Mucosa of gallbladder (tissue), 1 donor: ENCODE data around the gene PHF21B. TPM values are rescaled to one million over a fixed set of nuclear protein-coding genes. Genes with fewer than 3 reads are reported as not detected.
"Not testable (repeated sequence)": the region's sequence is repeated elsewhere in the genome, so short reads cannot be mapped to it uniquely, and the experiment has no call there.

ENCODE experiments used
- DNase-seq: peaks from one replicate; pipeline ENCODE4 v3.0.0-alpha.2; 2020; ENCODE audit warnings: low spot score
- total RNA-seq: library from RNA; stranded (reverse); gene quantifications from one replicate; pipeline ENCODE4 v1.2.1, GENCODE V29; 2021
- donor health status: DM: no; HTN: no; CAD: no.

PHF21B gene
- total RNA-seq, 1 donor from 2014 or later: 0.63 TPM

DNA sequence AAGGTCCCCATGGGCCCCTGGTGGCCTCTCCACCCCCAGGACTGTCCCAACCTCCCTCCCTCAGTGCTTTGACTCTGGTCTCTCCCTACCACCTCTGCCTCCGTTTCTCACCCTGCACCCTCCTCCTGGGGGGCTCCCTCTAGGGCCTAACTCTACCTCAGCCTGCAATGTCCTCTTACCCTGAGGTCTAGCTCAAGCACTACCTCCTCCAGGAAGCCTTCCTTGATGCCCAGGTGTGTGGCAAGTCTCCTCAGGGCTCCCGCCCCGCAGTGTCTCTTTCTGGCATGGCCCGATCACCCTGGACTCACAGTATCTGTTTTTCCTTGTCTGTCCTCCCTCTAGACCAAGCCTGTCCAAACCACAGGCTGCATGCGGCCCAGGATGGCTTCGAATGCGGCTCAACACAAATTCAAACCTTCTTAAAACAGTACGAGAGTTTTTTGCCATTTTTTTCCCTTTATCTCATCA lies 90.8 kb downstream of the PHF21B start:
- DNase-seq: no peak

DNA sequence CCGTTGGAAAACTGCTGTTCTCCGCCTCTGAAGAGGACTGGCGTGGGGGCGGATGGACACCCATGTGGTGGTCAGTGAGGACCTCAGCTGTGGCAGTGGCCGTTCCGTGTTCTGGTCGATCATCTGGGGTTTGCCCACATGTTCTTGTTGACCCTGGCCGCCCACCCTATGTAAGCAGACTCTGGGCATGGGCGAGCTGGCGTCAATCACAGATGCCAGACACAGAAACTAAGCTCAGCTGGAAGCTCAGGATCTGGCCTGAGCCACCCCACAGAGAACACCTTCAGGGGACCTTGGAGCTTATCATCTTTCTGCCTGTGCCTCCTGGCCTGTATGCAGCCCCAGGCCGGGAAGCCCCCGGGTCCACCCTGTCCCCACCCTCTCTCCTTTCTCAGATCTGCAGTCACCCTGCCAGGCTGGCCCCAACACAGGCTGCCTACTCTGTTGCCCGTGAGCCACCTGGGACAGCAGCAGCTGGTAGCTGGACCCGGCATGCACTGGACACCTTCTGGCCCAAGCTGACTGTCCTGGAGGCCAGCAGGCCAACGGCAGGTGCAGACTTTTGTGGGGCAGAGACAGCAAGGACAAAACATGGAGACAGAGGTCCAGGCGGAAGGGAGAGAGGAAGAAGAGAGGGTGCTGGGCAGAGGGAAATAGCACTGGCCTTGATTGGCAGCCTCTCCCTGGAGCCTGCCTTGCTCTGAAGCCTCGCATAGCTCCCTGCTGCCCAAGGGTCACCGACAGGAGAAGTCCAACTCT lies 91.5 kb downstream of the PHF21B start:
- no peak for DNase-seq

DNA sequence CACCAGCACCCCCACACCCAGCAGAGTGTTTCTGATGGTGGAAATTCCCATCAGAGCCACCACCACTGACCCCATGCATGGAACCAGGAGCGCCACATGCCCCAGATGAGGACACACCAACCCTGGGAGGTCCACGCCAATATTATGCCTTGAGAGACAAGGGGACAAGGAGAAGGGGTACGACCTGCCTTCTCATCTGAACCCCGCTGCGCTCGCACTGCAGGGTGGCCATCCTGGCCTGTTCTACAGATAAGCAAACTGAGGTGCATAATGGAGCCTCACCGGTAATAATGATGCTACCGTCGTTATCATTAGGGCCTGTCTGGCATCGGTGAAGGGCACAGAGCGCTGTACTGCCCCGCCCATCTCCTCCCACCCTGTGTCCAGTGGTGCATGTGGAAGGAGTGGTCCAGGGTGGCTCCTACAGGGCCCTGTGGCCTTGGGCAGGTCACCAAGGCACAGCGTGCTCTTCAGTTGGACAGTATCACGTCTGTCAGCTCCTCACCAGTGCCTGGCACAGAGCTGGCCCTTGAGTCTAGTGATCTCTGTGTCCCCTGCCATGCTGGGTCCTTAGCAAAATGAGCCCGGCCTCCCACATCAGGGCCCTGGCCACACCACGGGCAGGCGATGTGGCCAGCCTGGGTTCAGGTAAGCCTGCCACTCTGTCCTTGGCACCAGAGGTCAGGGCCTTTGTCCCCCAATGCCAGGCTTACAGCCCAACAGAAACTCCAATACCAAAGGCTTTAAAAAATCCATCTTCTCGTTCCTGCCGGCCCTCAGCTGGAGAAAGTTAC lies 92.2 kb downstream of the PHF21B start:
- no peak for DNase-seq

DNA sequence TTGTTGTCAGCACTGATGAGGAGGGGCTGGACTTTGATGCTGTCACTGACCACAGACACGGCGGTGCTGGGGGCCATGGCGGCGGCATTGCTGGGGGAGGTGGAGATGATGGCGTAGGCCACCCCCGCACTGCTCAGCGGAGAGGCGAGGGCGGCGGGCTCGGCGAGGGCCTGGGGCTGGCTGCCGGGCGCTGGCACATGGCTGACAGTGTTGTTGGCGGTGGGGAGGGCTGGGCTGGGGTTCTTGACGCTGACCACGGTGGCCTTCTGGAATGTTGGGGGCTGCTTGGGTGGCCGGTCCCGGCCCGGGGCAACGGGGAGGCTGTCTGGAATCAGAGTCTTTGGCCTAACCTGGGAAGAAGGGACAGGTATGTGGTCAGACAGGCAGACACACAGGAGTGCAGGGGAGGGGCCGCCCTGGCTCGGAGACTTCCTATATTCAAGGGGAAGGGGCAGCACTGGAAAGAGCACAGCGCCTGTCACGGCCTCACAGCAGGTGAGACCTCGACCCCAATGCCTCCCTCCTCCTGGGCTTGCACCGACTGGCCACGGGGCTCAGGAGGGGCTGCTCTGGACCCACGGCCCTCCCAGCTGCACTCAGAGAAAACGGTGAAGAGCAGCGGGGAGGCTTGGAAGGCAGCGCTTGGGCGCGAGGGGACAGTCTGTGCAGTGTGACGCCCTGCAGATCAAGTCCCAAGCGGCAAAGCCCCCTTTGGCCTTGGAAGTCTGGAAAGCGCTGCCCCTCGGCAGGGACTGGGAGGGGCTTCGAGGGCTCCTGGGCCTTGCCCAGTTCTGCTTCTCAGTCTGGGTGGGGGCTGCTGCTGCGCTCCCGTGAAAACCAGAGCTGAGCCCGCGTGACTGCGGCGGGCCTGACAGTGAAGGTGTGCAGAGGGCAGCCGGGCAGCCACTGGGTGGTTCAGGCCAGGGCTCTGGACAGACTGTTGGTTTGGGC lies 93.2 kb downstream of the PHF21B start:
- no peak for DNase-seq

DNA sequence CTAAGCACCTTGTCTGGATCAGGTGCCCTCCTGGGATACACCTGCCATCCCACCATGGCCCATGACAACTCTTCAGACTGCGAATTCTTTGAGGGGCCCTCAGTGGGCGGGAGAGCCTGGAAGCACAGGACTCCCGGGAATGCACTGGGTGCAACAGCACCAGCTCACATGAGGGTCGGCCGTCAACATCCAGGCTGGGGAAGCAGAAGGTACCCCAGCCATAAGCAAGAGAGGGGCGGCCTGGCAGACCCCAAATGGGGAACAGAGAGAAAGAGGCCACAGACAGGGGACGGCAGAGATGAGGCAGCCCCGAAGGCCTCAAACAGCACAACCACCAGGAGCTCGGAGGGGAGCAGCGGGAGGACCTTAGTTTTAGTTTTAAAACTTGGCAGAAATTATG lies 94.4 kb downstream of the PHF21B start:
- DNase-seq: no peak

DNA sequence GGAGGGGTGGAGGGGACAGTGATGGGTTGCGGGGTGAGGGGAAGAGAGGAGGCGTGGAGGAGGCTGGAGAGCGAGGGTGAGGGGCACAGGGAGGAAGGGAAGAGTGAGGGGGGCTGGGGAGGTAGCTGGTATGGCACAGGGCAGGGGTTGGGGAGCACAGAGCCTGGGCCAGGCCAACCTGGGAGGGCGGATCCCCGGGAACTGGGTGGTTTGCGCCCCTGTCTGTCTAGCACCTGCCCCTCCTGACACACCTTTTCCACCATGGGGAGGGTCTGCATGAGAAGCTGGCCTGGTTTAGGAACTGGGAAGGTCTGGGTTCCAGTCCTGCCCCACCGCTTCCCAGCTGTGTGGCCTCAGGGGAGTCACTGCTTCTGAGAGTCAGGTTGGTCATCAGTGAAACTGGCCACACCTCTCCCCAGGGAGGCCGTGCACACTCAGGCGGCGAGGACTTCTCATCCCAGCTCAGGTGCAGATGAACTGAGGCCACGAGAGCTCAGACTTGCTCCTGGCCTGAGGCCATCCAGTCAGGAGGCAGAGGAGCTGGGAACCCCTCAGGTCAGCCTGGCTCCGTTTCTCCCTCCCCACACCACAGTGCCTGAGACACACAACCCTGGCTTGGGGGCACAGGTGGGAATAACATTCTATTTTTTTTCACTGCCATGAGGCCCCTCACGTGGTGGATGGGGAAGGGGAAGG lies 95.6 kb downstream of the PHF21B start:
- no peak for DNase-seq

DNA sequence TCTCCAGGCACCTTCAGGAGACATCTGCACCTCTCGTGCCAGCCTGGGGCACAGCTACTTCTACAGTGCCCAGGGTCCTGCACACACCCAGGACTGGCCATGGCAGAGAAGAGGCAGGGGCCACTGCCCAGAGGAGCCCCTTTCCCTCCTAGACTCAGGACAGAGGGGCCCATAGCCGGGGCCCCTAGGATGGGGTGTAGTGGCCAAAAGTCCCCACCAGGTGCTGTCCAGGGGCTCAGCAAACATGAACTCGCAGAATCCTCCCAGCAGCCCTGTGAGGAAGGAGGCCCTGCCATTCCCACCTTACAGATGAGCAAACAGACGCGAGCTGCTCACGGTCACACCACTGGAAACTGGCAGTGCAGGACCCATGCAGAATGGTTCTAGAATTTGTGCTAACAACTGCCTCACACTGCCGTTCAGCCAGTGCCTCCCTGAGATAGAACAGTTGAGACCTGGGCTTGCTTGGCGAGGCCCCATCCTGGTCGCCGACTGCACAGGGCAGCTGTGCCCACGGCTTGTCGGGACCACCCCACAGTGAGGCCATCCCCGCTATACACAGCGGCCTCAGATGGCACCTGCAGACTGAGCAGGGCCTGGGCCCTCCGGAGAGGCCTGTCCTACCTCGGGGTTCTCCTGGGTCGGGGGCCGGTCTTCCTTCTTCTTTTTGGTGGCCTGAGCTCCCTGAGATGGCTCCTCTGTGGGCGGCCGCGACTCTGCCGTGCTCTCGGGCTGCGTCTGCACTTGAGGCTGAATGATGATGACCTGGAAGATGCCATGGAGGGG lies 96.4 kb downstream of the PHF21B start:
- no peak for DNase-seq

DNA sequence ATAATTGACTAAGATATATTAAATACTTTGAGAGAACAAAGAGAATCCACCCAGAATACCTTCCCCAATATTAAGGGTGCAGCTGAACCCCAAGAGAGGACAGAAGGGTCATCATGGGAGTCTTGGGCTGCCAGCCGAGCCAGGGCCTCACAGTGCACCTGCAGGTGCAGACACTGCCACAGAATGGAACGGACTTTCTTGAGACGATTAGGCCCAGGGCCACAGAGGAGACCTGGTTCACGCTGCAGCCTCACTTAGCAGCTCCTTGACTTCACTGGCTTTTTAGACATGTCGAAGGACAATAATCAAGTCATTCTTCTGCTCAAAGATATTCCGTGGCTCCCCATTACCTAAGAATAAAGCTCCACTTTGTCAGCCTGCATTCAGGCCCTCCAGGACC lies 100.6 kb downstream of the PHF21B start:
- no peak for DNase-seq

DNA sequence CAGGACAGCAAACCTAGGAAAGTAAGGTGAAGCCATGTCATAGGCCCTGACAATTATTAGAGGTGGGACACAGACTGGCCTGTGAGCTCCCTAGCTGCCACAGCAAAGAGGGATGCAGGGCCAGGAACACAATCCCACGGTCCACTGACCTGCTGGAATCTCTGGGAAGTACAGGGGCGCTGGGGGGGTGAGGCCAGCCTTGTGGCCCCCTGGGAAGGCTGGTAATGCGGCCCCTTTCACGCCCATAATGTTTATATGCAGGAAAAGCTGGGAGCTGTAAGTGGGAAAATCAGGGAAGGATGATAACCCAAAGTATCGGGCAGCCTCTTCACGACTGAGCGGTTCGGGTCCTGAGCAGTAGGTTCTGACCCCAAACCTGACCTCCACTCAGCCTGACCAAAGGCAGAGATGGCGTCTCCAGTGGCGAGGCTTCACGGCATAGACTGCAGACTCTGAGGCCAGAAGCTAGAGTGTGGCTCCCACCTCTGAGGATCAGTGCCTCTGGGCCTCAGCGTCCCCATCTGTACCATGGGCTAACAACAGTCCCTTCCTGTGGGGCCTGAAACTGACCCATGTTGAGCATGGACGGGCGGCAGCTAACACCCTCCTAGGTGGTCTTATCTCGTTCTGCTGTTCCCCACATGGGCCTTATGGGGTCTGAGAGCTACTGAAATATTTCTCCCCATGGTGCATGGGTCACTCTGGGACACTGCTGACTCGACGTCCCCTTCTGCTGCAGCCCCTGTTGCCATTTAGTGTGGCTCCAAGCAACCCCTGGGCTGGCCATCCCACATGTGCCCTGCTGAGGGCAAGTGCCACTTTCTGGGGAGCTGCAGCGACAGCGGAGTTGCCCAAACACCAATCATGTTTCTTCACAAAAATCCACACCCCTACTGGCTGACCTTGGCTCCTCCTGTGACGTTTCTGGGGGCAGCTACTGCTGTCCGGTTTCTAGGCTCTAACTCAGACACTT lies 101.8 kb downstream of the PHF21B start:
- no peak for DNase-seq

DNA sequence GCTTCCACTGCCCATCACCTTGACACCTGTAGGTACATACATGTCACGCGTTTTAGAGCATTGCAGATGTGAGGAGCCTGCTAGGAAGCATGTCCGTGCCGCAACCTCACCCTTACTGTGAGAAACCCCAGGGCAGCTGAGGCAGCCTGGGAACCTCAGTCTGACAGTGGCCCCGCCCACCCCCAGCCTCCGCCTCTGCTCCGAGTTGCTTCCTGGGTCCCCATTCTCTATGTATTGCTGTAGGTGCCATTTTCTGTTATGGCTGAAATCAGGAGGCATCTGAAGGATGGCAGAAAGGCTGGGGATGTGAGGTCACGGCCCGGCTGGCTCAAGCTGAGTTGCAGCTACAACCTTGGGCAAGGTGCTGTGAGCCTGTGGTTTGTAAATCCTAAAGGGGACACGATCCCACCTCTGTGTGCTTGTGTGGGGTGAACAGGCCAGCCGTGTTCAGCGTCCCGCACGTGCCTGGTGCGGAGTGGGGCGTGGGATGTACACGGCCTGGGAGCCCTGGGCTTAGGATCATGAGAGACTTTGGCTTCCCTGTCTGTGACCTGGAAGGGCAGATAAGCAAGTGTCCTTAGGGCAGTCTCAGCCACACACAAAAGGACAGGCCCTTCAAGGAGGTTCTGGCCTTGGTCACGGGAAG lies 102.7 kb downstream of the PHF21B start:
- DNase-seq: no peak

DNA sequence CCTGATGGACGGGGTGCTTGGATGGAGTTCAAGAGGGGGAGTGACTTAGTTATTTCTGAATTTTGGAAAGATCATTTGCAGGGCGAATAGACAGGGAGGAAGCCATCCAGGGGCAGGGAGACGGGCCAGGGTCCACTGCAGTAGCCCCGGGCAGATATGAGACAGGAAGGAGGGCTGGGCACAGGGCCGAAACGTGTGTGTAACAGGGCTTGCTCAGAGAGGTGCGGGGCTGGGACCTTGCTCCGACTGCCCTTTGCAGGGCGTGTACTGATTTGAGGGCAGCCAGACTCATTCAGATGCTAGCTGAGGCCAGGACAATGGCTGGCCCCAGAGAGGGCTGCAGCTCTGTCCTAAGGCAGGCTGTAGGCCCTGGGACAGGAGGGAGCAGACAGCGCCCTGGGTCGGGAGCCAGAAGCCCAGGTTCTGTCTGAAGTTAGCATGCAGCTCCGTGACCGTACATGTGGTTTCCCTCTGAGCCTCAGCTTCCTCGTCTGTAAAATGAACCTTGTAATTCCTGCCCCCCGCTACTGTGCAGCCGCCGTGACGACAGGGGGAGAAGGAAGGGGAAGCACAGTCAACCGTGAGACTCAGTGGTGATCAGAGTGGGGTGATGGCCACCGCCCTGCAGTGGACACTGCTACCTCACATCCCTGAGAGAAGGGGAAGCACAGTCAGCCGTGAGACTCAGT lies 103.4 kb downstream of the PHF21B start:
- DNase-seq: no peak

DNA sequence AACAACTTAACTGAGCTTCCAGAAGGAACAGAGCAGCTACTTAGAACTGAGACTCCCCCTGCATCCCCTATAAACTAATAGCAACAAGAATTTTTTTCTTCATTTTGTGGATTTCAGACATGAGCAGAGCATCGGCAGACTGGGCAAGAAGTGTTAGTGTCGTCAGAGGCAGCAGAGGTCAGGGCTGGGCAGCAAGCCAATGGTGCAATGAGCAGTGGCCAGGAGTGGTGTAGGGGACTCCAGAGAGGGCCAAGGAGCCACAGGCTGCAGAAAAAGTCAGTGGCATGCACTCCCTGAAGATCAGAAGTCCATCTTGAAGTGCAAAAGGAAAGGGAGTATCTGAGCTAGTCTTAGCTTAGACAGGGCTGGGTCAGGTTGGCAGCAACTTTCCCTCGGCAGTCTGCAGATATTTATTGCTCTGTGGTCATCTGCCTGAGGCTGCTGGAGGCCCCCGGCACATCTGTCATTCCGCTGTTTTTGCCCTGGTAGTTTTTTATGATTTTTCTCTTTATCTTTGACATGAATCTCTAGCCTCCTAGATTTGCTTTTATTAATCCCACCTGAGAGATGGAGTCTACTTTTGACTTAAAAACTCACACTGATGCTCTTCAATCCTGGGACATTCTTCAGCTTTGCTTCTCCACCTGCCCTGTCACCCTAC lies 105.2 kb downstream of the PHF21B start:
- not testable (repeated sequence) for DNase-seq

DNA sequence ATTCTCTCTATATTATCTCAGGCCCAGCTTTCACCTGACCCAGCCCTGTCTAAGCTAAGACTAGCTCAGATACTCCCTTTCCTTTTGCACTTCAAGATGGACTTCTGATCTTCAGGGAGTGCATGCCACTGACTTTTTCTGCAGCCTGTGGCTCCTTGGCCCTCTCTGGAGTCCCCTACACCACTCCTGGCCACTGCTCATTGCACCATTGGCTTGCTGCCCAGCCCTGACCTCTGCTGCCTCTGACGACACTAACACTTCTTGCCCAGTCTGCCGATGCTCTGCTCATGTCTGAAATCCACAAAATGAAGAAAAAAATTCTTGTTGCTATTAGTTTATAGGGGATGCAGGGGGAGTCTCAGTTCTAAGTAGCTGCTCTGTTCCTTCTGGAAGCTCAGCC lies 106.6 kb downstream of the PHF21B start:
- DNase-seq: not testable (repeated sequence)

DNA sequence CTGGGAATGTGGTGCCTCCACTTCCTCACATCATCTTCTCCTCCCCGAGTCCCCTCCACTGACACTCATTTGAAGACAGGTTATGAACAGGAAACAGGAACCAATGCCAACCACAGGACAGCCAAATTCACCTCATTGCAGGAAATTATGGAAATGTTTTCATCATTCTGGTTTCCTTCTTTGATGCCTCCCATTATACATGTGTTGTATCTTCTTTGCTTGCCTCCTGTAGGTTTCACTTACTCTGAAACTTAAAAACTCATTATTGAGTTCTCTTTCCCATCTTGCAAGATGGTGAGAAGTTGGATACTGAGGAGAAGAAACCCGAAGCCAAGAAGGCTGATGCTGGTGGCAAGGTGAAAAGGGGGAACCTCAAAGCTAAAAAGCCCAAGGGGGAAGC lies 108.5 kb downstream of the PHF21B start:
- DNase-seq: no peak

DNA sequence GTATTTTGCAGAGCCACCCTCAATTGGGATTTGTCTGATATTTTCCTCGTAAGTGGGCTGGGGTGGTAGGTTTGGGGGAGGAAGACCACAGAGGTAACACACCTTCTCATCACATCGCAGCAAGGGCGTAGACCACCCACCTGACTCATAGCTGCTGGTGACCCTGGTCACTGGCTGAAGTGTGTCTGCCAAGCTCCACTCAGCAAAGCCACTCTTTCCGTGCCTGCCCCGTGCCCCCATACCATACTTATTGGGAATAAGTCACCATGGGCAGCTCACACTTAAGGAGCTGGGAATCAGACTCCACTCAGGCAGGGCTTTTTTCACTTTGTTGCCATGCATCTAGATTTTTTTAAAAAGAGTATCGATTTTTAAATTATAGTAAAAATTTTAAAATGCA lies 111.6 kb downstream of the PHF21B start:
- no peak for DNase-seq

DNA sequence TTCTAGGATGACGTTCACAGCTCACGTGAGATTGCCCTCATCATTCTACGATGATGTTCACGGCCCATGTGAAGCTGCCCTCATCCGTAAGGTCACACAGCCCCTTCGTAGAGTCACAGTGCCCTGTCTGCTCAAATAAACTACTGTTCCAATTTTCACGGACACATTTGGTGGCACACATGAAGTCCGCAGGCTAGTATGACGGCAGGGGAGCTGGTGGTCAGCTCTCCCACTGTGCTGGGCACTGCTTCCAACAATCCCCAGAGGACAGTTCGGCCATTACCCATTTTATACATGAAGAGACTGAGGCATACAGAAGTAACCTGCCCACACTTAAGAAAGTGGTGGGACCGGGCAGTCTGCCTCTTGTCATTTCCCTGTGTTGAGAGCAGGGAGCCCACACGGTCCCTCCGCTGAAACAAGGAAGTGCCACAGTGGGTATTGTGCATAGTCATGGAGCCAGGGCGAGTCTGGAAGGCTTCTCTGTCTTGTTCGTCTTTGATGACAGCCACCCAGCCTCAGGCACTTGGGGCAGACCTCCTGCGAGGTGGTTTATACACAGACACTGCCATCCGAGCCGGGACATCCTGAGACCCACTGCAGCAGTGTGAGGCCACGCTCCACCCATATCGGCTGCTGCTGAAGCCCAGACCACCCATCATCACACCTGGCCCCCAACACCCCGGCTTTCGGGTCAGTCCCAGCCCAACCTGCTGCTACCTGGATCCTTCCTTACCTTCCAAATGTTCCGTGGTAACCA lies 114.3 kb downstream of the PHF21B start:
- no peak for DNase-seq

DNA sequence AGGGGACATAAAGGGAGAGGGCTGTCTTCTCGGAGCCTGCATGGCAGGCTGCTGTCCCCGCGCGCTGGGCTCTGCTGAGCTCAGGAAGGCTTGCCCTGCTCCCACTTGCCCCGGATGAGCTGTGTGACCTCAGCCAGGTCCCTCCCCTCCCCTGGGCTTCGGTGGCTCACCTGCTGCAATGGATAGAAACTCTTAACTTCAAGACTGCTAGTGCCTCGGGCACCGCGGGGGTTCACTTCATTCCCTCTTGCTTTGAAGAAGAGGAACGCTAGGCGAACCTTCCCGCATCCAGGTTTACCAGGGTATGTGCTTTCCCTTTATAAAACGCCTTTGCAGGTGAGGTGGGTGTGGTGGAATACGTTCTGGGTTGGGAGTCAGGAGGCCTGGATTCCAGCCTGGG lies 115.0 kb downstream of the PHF21B start:
- DNase-seq: no peak
